ENCODE data around the gene PCSK2. TPM values are rescaled to one million over a fixed set of nuclear protein-coding genes. Genes with fewer than 3 reads are reported as not detected.

Gene PCSK2
- total and polyA plus RNA-seq, 2 experiments from 2014 or later, result 1.3 to 3.8 TPM

DNA sequence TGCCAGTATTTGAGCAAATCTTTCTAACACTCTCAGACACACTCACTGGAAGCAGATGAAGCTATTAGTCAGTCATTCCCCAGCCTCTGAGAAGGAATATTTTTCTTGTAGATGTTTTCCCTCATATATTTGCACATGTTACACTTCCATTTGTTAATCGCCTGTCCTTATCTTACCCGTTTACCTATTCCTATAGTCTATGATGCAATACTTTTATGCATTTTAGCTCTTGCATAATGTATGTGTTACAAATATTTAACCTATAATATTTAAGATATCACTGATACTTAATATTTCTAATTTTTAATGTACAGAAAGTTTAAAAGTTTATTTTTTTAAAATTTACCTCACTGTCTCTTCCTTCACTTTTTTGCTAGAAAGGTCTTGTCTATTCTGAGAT, 71.9 kb downstream of the PCSK2 start:
- Histone ChIP-seq H4K20me1 (ENCODE audit: insufficient read depth, poor library complexity, severe bottlenecking) (no peaks in the 10 kb centered on the region), H3K4me2 (no peak overlapping the region), H3K4me1 (ENCODE audit: insufficient read depth) (no peaks in the 10 kb centered on the region), H2AFZ (no peak overlapping the region), H3K9me3 (ENCODE audit: low read depth) (no peaks in the 10 kb centered on the region), H3K9me2 (replicated peaks; ENCODE audit: insufficient read depth) (no peaks in the 10 kb centered on the region), H3K36me3 (replicated peaks; ENCODE audit: insufficient read depth, low read depth) (no peaks in the 10 kb centered on the region), H3K27me3 (no peaks in the 10 kb centered on the region), H3K4me3 (no peak overlapping the region), H3K27ac (no peak overlapping the region), H3K79me2 (no peaks in the 10 kb centered on the region)
- WGBS (ENCODE audit: low lambda C conversion rate, missing lambda C conversion rate), result 79% methylated on average over 2 of the region's 2 CpGs
- no peak for DNase-seq (ENCODE audit: low spot score)
- no peak for TF ChIP-seq EZH2phosphoT487 (IDR thresholded peaks at IDR 0.05; ENCODE audit: low read depth, severe bottlenecking, unreplicated experiment)
- TF ChIP-seq EZH2 (IDR thresholded peaks at IDR 0.05; ENCODE audit: borderline replicate concordance), result no peak
- TF ChIP-seq, protein P1, sequence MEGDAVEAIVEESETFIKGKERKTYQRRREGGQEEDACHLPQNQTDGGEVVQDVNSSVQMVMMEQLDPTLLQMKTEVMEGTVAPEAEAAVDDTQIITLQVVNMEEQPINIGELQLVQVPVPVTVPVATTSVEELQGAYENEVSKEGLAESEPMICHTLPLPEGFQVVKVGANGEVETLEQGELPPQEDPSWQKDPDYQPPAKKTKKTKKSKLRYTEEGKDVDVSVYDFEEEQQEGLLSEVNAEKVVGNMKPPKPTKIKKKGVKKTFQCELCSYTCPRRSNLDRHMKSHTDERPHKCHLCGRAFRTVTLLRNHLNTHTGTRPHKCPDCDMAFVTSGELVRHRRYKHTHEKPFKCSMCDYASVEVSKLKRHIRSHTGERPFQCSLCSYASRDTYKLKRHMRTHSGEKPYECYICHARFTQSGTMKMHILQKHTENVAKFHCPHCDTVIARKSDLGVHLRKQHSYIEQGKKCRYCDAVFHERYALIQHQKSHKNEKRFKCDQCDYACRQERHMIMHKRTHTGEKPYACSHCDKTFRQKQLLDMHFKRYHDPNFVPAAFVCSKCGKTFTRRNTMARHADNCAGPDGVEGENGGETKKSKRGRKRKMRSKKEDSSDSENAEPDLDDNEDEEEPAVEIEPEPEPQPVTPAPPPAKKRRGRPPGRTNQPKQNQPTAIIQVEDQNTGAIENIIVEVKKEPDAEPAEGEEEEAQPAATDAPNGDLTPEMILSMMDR (IDR thresholded peaks at IDR 0.05; ENCODE audit: poor library complexity), result no peak

DNA sequence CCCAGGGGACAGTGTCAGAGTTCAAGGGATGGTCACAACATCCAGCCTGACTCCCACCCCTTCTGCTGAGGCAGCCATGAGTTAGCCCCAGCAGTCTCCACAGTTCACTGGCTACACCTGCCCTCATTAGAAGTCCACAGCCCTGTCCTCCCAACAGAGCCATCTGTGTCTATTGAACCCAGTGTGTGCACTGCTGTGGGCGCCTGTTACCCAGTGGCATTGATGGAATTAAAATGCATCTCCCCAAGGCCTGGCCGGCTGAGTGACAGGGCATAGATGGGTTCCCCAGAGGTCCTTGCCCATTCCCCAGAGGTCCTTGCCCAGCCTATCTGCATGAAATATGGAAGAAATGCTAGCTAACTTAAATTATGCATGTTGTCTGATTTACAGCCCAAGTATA, 73.3 kb downstream of the PCSK2 start:
- DNase-seq (ENCODE audit: low spot score), result no peak
- no peak overlapping the region for H3K4me3 ChIP-seq
- H3K36me3 ChIP-seq (replicated peaks; ENCODE audit: insufficient read depth, low read depth), result no peaks in the 10 kb centered on the region
- H3K9me3 ChIP-seq (ENCODE audit: low read depth), result no peaks in the 10 kb centered on the region
- no peaks in the 10 kb centered on the region for H3K4me1 ChIP-seq (ENCODE audit: insufficient read depth)
- no peaks in the 10 kb centered on the region for H3K27me3 ChIP-seq
- H2AFZ ChIP-seq, result no peak overlapping the region
- no peaks in the 10 kb centered on the region for H3K79me2 ChIP-seq
- no peaks in the 10 kb centered on the region for H3K9me2 ChIP-seq (replicated peaks; ENCODE audit: insufficient read depth)
- H3K4me2 ChIP-seq, result no peak overlapping the region
- TF ChIP-seq EZH2phosphoT487 (IDR thresholded peaks at IDR 0.05; ENCODE audit: low read depth, severe bottlenecking, unreplicated experiment) (no peak), EZH2 (IDR thresholded peaks at IDR 0.05; ENCODE audit: borderline replicate concordance) (no peak)
- TF ChIP-seq, protein P1 (IDR thresholded peaks at IDR 0.05; ENCODE audit: poor library complexity), result no peak
- no peaks in the 10 kb centered on the region for H4K20me1 ChIP-seq (ENCODE audit: insufficient read depth, poor library complexity, severe bottlenecking)
- no peak overlapping the region for H3K27ac ChIP-seq
- 77% methylated on average over 2 of the region's 2 CpGs for WGBS (ENCODE audit: low lambda C conversion rate, missing lambda C conversion rate)

DNA sequence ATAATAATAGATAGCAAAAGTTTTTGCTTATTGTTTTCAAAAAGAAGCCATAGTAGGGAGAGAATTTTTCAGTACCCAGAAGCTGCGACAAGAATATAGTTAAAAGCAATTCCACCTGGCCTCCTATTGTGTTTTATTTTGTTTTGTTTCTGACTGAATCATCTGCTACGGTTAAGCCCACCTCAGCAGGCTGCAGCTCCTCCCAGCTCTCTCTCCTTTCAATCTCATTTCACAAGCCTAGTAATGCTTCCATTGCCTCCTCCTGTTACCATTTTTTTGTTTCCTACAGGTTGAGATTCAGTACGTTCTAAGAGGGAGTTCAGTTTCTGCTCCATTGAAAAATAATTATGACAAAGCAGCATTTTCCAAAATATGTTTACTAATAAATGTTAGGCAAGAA, 77.9 kb downstream of the PCSK2 start:
- TF ChIP-seq, protein P1 (IDR thresholded peaks at IDR 0.05; ENCODE audit: poor library complexity), result no peak
- TF ChIP-seq EZH2phosphoT487 (IDR thresholded peaks at IDR 0.05; ENCODE audit: low read depth, severe bottlenecking, unreplicated experiment) (no peak), EZH2 (IDR thresholded peaks at IDR 0.05; ENCODE audit: borderline replicate concordance) (no peak)
- H3K9me2 ChIP-seq (replicated peaks; ENCODE audit: insufficient read depth), result no peaks in the 10 kb centered on the region
- H2AFZ ChIP-seq, result no peak overlapping the region
- 41% methylated on average over 3 of the region's 3 CpGs for WGBS (ENCODE audit: low lambda C conversion rate, missing lambda C conversion rate)
- no peak for DNase-seq (ENCODE audit: low spot score)
- H3K79me2 ChIP-seq, result no peaks in the 10 kb centered on the region
- H3K4me3 ChIP-seq, result no peak overlapping the region
- H3K27ac ChIP-seq, result no peak overlapping the region
- no peaks in the 10 kb centered on the region for H3K36me3 ChIP-seq (replicated peaks; ENCODE audit: insufficient read depth, low read depth)
- no peak overlapping the region for H3K4me2 ChIP-seq
- no peaks in the 10 kb centered on the region for H3K27me3 ChIP-seq
- no peaks in the 10 kb centered on the region for H4K20me1 ChIP-seq (ENCODE audit: insufficient read depth, poor library complexity, severe bottlenecking)
- no peaks in the 10 kb centered on the region for H3K9me3 ChIP-seq (ENCODE audit: low read depth)
- H3K4me1 ChIP-seq (ENCODE audit: insufficient read depth), result no peaks in the 10 kb centered on the region

DNA sequence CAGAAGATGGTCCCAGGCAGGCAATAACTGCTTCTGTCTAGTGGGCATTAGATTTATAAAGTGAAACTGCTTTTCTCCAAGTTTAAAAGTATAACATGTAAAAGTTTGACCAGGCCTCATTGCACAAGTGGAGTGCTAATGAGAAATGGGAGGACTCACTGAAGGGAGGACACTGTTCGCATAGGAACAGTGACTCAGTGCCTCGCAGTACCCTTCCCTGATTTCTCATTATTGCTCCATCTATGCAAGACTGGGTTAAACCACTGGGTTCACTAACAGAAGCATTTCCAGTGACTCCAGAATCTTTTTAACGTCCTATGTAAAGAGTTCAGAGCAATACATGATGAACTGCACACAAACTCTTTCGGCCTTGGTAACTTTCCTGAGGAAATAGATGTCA, 79.6 kb downstream of the PCSK2 start:
- H4K20me1 ChIP-seq (ENCODE audit: insufficient read depth, poor library complexity, severe bottlenecking), result no peaks in the 10 kb centered on the region
- no peak overlapping the region for H3K27ac ChIP-seq
- no peaks in the 10 kb centered on the region for H3K4me1 ChIP-seq (ENCODE audit: insufficient read depth)
- H3K9me3 ChIP-seq (ENCODE audit: low read depth), result no peaks in the 10 kb centered on the region
- no peak overlapping the region for H2AFZ ChIP-seq
- H3K4me3 ChIP-seq, result no peak overlapping the region
- H3K9me2 ChIP-seq (replicated peaks; ENCODE audit: insufficient read depth), result no peaks in the 10 kb centered on the region
- WGBS (ENCODE audit: low lambda C conversion rate, missing lambda C conversion rate), result 93% methylated on average over 4 of the region's 4 CpGs
- H3K4me2 ChIP-seq, result no peak overlapping the region
- no peaks in the 10 kb centered on the region for H3K79me2 ChIP-seq
- no peak for TF ChIP-seq EZH2 (IDR thresholded peaks at IDR 0.05; ENCODE audit: borderline replicate concordance)
- TF ChIP-seq EZH2phosphoT487 (IDR thresholded peaks at IDR 0.05; ENCODE audit: low read depth, severe bottlenecking, unreplicated experiment), result no peak
- TF ChIP-seq, protein P1 (IDR thresholded peaks at IDR 0.05; ENCODE audit: poor library complexity), result no peak
- H3K36me3 ChIP-seq (replicated peaks; ENCODE audit: insufficient read depth, low read depth), result no peaks in the 10 kb centered on the region
- no peak for DNase-seq (ENCODE audit: low spot score)
- H3K27me3 ChIP-seq, result no peaks in the 10 kb centered on the region
